ENCODE data around the gene PHF2.

PHF2 gene

DNA sequence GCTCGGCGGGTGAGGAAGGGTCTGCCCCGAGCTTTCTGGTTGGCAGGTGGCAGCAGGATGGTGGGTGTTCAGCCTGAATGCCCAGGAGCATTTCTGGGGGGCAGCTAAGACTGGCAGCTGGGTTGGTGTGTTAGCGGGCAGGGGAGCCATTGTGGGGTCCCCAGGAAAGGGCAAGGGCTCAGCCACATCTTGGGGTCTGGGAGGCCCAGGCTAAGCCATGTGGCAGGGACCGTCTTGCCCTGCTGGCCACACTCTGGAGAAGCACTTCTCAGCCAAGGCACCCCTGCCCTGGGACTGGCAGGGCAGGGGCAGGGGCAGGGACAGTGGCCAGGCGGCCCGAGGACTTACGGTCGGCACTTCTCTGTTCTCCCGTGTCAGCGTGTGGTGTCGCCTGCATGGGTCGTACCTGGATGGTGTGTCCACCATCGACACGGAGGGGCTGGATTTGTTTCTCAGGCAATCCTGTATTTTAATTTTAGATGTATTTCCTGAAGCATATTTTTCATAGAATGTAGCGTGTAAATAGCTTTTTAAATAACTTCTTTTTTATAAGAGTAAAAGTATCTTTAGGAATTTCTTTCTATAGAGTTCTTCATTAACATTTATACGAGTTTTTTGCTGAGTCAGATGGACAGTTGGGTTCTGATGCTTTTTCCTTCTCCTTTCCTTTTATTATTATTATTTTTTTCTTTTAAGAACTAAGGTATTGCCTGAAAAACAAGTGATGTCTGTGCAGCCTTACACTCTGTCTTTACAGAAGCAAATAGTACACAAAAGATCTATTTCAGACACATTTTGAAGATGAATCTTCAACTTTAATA lies 102.0 kb downstream of the PHF2 start:
- H3K27ac ChIP-seq (replicated peaks), result no peak overlapping the region
- no peak overlapping the region for H3K4me3 ChIP-seq (replicated peaks; ENCODE audit: insufficient read depth, low read length)
- H3K27me3 ChIP-seq (ENCODE audit: insufficient read depth, poor library complexity, severe bottlenecking), result no peaks in the 10 kb centered on the region
- TF ChIP-seq CTCF (IDR thresholded peaks at IDR 0.05; ENCODE audit: insufficient read depth, low read length), result no peak
- TF ChIP-seq POLR2AphosphoS5 (IDR thresholded peaks at IDR 0.05; ENCODE audit: low read depth), result no peak
- TF ChIP-seq, protein P1, sequence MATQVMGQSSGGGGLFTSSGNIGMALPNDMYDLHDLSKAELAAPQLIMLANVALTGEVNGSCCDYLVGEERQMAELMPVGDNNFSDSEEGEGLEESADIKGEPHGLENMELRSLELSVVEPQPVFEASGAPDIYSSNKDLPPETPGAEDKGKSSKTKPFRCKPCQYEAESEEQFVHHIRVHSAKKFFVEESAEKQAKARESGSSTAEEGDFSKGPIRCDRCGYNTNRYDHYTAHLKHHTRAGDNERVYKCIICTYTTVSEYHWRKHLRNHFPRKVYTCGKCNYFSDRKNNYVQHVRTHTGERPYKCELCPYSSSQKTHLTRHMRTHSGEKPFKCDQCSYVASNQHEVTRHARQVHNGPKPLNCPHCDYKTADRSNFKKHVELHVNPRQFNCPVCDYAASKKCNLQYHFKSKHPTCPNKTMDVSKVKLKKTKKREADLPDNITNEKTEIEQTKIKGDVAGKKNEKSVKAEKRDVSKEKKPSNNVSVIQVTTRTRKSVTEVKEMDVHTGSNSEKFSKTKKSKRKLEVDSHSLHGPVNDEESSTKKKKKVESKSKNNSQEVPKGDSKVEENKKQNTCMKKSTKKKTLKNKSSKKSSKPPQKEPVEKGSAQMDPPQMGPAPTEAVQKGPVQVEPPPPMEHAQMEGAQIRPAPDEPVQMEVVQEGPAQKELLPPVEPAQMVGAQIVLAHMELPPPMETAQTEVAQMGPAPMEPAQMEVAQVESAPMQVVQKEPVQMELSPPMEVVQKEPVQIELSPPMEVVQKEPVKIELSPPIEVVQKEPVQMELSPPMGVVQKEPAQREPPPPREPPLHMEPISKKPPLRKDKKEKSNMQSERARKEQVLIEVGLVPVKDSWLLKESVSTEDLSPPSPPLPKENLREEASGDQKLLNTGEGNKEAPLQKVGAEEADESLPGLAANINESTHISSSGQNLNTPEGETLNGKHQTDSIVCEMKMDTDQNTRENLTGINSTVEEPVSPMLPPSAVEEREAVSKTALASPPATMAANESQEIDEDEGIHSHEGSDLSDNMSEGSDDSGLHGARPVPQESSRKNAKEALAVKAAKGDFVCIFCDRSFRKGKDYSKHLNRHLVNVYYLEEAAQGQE (IDR thresholded peaks at IDR 0.05; ENCODE audit: insufficient replicate concordance, low read depth), result no peak
- no peak for TF ChIP-seq GABPA (IDR thresholded peaks at IDR 0.05; ENCODE audit: low read depth)
- no peak for DNase-seq (ENCODE audit: low read depth in 1 of 2, low spot score in 1 of 2)

GRCh38 chr9:93679536-93680442 lies 103.4 kb downstream of the PHF2 start:
- TF ChIP-seq SPI1 (IDR thresholded peaks at IDR 0.05; ENCODE audit: borderline replicate concordance, low read depth) (no peak), GABPA (IDR thresholded peaks at IDR 0.05; ENCODE audit: low read depth) (no peak), CTCF (IDR thresholded peaks at IDR 0.05; ENCODE audit: insufficient read depth, low read length) (no peak), POLR2AphosphoS5 (IDR thresholded peaks at IDR 0.05; ENCODE audit: low read depth) (no peak)
- TF ChIP-seq, protein P1 (IDR thresholded peaks at IDR 0.05; ENCODE audit: insufficient replicate concordance, low read depth), result no peak
- Histone ChIP-seq H3K27ac (replicated peaks) (no peak overlapping the region), H3K27me3 (ENCODE audit: insufficient read depth, poor library complexity, severe bottlenecking) (no peaks in the 10 kb centered on the region), H3K4me3 (replicated peaks; ENCODE audit: insufficient read depth, low read length) (no peak overlapping the region)
- no peak for DNase-seq (ENCODE audit: low read depth in 1 of 2, low spot score in 1 of 2)

DNA sequence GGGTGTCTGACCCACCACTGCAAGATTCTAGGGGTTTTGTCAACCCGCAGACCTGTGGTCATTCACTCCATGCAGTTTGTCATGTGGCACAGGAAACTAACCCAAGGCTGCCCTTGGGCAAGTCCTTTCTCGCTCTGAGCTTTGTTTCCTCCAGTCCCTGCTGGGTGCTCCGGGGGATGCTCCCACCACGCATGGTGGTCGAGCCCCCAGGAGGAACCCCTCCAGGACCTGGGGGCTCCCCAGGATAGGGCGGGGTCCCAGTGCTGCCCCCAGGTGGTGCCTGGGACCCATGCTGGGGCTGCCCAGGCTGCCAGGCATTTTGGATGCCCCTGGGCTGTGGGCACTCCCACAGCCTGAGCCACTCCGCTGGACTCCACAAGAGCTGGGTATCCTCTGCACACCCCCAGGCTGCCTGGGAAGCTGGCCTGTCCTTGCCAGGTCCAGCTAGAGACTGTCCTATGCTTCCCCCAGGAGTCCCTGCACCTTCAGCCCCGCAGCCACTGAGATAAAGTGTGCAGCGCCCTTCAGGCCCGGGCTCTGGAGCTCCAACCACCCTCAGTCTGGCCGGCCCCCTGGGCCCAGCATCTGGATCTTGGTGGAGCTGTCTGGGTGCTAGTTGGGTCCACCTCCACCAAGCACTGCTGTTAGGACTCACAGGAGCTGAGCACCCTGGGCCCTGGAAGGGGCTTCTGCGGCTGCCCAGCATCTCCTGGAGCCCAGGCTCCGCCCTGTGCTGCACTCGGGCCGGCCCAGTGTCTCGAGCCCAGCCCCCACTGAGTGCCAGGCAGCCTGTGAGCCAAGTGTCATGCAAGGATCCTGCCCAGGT lies 104.3 kb downstream of the PHF2 start:
- no peak for TF ChIP-seq CTCF (IDR thresholded peaks at IDR 0.05; ENCODE audit: insufficient read depth, low read length)
- TF ChIP-seq SPI1 (IDR thresholded peaks at IDR 0.05; ENCODE audit: borderline replicate concordance, low read depth), result no peak
- TF ChIP-seq GABPA (IDR thresholded peaks at IDR 0.05; ENCODE audit: low read depth), result no peak
- TF ChIP-seq POLR2AphosphoS5 (IDR thresholded peaks at IDR 0.05; ENCODE audit: low read depth), result no peak
- TF ChIP-seq, protein P1 (IDR thresholded peaks at IDR 0.05; ENCODE audit: insufficient replicate concordance, low read depth), result no peak
- DNase-seq (ENCODE audit: low read depth in 1 of 2, low spot score in 1 of 2), result no peak
- no peaks in the 10 kb centered on the region for H3K27me3 ChIP-seq (ENCODE audit: insufficient read depth, poor library complexity, severe bottlenecking)
- H3K4me3 ChIP-seq (replicated peaks; ENCODE audit: insufficient read depth, low read length), result no peak overlapping the region
- H3K27ac ChIP-seq (replicated peaks), result no peak overlapping the region
